Measurements from ENCODE around the gene TBC1D4.

TBC1D4 gene

GRCh38 chr13:75423946-75424345 is 58.0 kb downstream of the TBC1D4 start:
- H3K4me3 ChIP-seq (ENCODE audit: low read length): no peak overlapping the region
- TF ChIP-seq ZNF274 (IDR thresholded peaks at IDR 0.05; ENCODE audit: low read depth, low read length): no peak

DNA sequence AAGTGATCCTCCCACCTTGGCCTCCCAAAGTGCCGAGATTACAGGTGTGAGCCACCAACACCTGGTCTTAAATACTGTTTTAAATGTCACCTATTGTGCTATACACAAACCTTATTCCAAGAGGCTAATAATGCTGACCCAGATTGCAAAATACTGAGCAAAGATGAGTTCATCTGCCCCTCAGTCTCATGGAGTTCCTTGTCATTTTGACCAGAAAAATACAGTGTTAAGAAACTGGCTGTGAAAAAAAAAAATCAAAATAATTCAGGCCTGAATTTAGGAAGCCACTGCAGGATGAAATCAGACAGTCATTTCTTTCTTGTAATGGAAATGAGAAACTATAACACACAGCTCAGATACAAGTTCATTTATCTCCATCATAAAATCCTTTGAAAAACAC is 59.9 kb downstream of the TBC1D4 start:
- TF ChIP-seq ZNF274 (IDR thresholded peaks at IDR 0.05; ENCODE audit: low read depth, low read length): no peak
- no peak overlapping the region for H3K4me3 ChIP-seq (ENCODE audit: low read length)

- no peak for TF ChIP-seq ZNF274 (IDR thresholded peaks at IDR 0.05; ENCODE audit: low read depth, low read length)
- no peak overlapping the region for H3K4me3 ChIP-seq (ENCODE audit: low read length)
Measured at GRCh38 chr13:75421133-75421532, 60.8 kb downstream of the TBC1D4 start.

- no peak overlapping the region for H3K4me3 ChIP-seq (ENCODE audit: low read length)
- TF ChIP-seq ZNF274 (IDR thresholded peaks at IDR 0.05; ENCODE audit: low read depth, low read length): no peak
Measured at GRCh38 chr13:75419656-75420055, 62.3 kb downstream of the TBC1D4 start.

DNA sequence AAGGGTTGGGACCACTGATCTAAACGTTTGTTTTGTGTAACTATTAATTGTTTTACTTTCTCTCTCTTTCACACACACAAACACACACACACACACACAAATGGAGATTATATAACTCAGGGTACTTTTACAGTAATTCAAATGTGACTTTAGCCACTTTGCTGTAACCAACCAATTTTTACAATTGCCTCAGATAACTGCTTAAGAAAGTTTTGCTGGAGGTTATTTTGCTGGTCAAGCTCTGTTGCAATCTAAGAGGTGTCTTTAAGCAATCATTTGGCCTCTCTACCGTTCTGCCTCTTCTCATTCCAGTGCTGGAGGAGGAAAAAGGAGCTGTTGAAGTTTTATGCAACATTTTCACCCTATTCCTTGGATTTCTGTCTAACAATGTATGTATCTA is 63.0 kb downstream of the TBC1D4 start:
- H3K4me3 ChIP-seq (ENCODE audit: low read length): no peak overlapping the region

DNA sequence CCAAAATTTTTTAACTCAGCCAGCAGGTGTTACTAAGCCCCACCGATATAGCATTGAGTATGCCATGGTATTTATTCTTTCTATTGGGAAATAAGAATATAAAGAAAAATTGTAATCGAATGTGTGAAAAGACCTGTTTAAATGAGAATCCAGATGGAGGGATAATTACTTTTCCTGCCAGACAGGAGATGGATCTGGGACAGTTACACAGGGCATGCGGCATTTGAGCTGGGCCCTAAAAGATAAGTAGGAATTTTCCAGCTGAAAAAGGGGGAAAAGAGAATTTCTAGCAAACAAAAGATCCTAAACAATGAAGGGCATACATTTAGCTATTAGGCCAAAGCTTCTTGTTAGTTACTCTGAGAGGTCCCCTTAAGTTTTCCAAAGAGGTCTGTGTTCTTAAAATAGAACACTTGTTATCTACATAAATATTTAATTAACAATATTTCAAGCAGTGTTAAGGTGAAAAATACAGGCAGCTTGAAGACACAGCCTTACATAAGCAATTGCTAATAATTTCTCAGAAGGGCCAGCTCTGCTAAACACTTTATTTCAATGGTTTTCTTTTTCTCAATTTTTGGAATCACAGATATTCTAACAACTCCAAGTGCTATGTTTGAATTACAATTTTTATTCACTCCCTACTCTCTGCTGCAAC is 63.7 kb downstream of the TBC1D4 start:
- TF ChIP-seq ZNF274 (IDR thresholded peaks at IDR 0.05; ENCODE audit: low read depth, low read length): no peak
- H3K4me3 ChIP-seq (ENCODE audit: low read length): no peak overlapping the region

More for the DNA sequence above, 63.0 kb downstream of the TBC1D4 start:
- TF ChIP-seq ZNF274 (IDR thresholded peaks at IDR 0.05; ENCODE audit: low read depth, low read length): no peak

DNA sequence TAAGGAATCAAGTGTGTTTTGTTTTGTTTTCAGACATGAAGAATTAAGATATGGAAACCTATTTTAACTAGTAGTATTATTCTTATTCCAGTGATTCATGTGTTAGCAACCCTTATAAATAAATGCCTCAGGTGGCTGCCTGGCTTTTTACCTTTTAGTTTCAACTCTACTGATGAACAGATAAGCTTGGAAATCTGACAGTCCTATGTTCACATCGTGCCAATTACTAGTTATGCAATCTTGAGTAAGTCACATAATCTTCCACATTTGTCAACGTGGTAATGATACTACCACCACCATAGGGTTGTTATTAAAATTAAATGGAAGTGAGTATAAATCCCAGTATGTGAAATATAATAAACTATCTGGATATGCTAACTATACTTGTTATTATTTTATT is 64.3 kb downstream of the TBC1D4 start:
- no peak overlapping the region for H3K4me3 ChIP-seq (ENCODE audit: low read length)
- TF ChIP-seq ZNF274 (IDR thresholded peaks at IDR 0.05; ENCODE audit: low read depth, low read length): no peak

DNA sequence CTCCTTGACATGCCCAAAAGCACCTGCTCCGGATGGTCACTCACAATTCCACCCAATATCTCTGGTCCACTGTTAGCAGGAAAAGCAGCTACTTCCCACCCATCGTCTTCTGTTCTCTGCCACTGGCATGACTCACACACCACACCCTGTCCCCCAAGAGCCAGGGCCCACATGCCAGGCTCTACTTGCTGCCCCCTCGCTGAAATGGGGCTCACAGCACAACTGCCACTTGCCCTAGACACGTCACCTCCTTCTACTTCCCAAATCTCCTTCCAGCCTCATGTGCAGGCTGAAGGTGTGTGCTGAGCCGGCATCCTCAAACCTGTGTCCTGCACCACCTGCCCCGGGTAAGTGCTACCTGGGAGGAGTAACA is 65.0 kb downstream of the TBC1D4 start:
- H3K4me3 ChIP-seq (ENCODE audit: low read length): no peak overlapping the region

GRCh38 chr13:75416327-75417011 is 65.5 kb downstream of the TBC1D4 start:
- H3K4me3 ChIP-seq (ENCODE audit: low read length): no peak overlapping the region
- TF ChIP-seq ZNF274 (IDR thresholded peaks at IDR 0.05; ENCODE audit: low read depth, low read length): no peak

More for the DNA sequence above, 65.0 kb downstream of the TBC1D4 start:
- TF ChIP-seq ZNF274 (IDR thresholded peaks at IDR 0.05; ENCODE audit: low read depth, low read length): no peak

GRCh38 chr13:75415694-75416093 is 66.3 kb downstream of the TBC1D4 start:
- TF ChIP-seq ZNF274 (IDR thresholded peaks at IDR 0.05; ENCODE audit: low read depth, low read length): no peak
- H3K4me3 ChIP-seq (ENCODE audit: low read length): no peak overlapping the region

DNA sequence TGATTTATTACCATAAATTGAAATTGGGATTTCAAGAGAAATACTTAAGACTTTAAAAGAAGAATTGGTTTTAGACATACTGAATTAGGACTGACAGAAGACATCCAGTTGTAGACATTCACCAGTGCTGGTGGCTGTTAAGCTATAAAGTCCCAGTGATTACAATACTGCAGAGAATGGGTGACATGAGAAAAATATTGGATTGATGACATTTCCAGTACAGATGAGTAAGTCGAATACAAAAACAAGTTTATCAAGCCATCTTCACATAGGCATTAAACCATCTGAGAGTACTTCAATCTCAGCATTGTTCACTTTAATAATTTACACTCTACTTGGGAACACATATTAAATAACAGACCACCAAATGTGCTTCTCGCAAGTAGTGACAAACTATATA is 66.8 kb downstream of the TBC1D4 start:
- no peak for TF ChIP-seq ZNF274 (IDR thresholded peaks at IDR 0.05; ENCODE audit: low read depth, low read length)
- H3K4me3 ChIP-seq (ENCODE audit: low read length): no peak overlapping the region

DNA sequence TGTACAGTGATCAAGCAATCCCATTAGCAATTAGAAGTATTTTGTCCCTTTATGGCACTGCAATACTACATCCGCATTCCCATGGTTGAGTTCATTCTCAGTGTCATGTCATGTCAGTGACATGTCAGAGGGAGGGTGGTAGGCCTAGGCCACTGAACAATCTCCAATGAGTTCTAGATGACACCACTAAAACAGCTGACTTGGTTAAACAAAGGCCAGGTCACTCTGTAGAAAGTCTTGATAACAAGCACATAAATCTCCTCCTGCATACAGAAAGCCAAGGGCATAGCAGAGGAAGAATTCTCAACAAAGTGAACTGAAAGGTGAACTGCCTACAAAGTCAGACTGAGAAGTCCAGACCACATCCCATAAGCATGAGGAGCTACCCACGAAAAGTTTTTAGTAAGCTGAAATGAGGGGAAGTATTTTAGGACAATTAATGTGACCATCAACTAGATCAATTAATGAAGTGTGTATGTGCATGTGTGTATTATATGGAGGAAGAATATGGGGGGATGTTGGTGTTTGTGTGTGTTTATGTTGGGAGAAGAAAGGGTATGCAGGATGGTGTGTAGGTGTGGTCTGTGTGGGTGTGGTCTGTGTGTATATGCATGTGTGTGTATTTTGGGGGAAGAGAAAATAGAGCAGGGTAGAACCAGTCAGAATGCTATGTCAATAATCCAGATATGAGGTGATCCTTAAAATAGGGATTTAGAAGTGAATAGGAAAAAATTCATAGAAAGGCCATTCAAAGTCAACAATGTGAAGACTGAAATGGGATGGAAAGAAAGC is 67.7 kb downstream of the TBC1D4 start:
- no peak overlapping the region for H3K4me3 ChIP-seq (ENCODE audit: low read length)
- no peak for TF ChIP-seq ZNF274 (IDR thresholded peaks at IDR 0.05; ENCODE audit: low read depth, low read length)

DNA sequence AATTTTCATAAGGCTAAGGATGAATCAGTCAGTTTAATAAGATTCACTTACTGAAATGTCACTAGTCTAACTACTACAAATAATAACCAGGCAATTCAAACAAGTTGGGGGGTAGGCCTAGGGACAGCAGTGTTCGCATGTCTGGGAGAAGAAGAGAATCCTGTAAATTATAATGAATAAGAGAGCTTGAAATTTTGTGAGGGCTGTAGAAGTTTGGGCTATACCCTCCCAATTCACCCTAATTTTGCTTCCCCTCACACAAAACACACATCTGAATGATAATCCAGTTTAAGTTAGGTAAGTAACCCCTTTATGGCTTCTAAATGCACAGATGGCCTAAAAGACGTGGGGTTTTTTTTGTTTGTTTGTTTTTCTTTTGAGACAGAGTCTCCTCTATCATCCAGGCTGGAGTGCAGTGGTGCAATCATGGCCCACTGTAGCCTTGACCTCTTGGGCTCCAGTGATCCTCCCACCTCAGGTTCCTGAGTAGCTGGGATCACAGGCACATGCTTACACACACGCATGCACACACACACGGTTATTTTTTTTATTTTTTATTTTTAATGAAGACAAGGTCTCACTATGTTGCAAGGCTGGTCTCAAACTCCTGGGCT is 69.9 kb downstream of the TBC1D4 start:
- H3K4me3 ChIP-seq (ENCODE audit: low read length): no peak overlapping the region
- TF ChIP-seq ZNF274 (IDR thresholded peaks at IDR 0.05; ENCODE audit: low read depth, low read length): no peak

- H3K4me3 ChIP-seq (ENCODE audit: low read length): no peak overlapping the region
- no peak for TF ChIP-seq ZNF274 (IDR thresholded peaks at IDR 0.05; ENCODE audit: low read depth, low read length)
Measured at GRCh38 chr13:75410207-75410606, 71.8 kb downstream of the TBC1D4 start.
